ENCODE results near the gene GRIK4.
"Not testable (repeated sequence)": the region's sequence is repeated elsewhere in the genome, so short reads cannot be mapped to it uniquely, and the experiment has no call there.

Gene GRIK4

GRCh38 chr11:120511116-120511819 is at the start of gene GRIK4:
GRIK4 (plus strand) TSS chr11:120511748; CDS start chr11:120660319, 148,571 bp downstream.
- peak; percentile 38 for DNase-seq (ENCODE audit: low read depth)

GRCh38 chr11:120462825-120463224 is 48.7 kb upstream of the GRIK4 start:
- no peak for DNase-seq (ENCODE audit: low read depth)

- DNase-seq (ENCODE audit: low read depth), result no peak
Observed at GRCh38 chr11:120465921-120466534, 45.5 kb upstream of the GRIK4 start.

GRCh38 chr11:120467627-120468026 is 43.9 kb upstream of the GRIK4 start:
- no peak for DNase-seq (ENCODE audit: low read depth)

GRCh38 chr11:120471131-120471530 is 40.4 kb upstream of the GRIK4 start:
- peak; percentile 43 for DNase-seq (ENCODE audit: low read depth)

- no peak for DNase-seq (ENCODE audit: low read depth)
Observed at GRCh38 chr11:120471994-120472393, 39.6 kb upstream of the GRIK4 start.

GRCh38 chr11:120473503-120473902 is 38.0 kb upstream of the GRIK4 start:
- no peak for DNase-seq (ENCODE audit: low read depth)

- no peak for DNase-seq (ENCODE audit: low read depth)
Observed at GRCh38 chr11:120482149-120482548, 29.4 kb upstream of the GRIK4 start.

GRCh38 chr11:120484722-120485121 is 26.8 kb upstream of the GRIK4 start:
- DNase-seq (ENCODE audit: low read depth), result no peak

- no peak for DNase-seq (ENCODE audit: low read depth)
Observed at GRCh38 chr11:120486138-120486537, 25.4 kb upstream of the GRIK4 start.

- DNase-seq (ENCODE audit: low read depth), result no peak
Observed at GRCh38 chr11:120489799-120490198, 21.7 kb upstream of the GRIK4 start.

GRCh38 chr11:120492486-120492885 is 19.1 kb upstream of the GRIK4 start:
- DNase-seq (ENCODE audit: low read depth), result no peak

GRCh38 chr11:120494595-120494994 is 17.0 kb upstream of the GRIK4 start:
- DNase-seq (ENCODE audit: low read depth), result no peak

GRCh38 chr11:120499088-120499487 is 12.5 kb upstream of the GRIK4 start:
- DNase-seq (ENCODE audit: low read depth), result no peak

- no peak for DNase-seq (ENCODE audit: low read depth)
Observed at GRCh38 chr11:120499859-120500258, 11.7 kb upstream of the GRIK4 start.

GRCh38 chr11:120500414-120501071 is 11.0 kb upstream of the GRIK4 start:
- no peak for DNase-seq (ENCODE audit: low read depth)

GRCh38 chr11:120501440-120501839 is 10.1 kb upstream of the GRIK4 start:
- DNase-seq (ENCODE audit: low read depth), result no peak

- no peak for DNase-seq (ENCODE audit: low read depth)
Observed at GRCh38 chr11:120501976-120502755, 9.4 kb upstream of the GRIK4 start.

- DNase-seq (ENCODE audit: low read depth), result not testable (repeated sequence)
Observed at GRCh38 chr11:120503529-120503928, 8.0 kb upstream of the GRIK4 start.

GRCh38 chr11:120505801-120506425 is 5.6 kb upstream of the GRIK4 start:
- DNase-seq (ENCODE audit: low read depth), result no peak

GRCh38 chr11:120509346-120510053 is 2.0 kb upstream of the GRIK4 start:
- DNase-seq (ENCODE audit: low read depth), result no peak

All from GM04504 (cell line).